Muscle layer of duodenum (tissue), 2 donors: ENCODE data around the gene RGS19.
A peak's percentile ranks its signal among the peaks of the same experiment; 100 is the strongest.

ENCODE experiments used
- H3K27ac ChIP-seq: one replicate; pipeline ENCODE4 v1.7.0; 2013; ENCODE audit warnings: mild to moderate bottlenecking, low read length
- H3K27me3 ChIP-seq: one replicate; pipeline ENCODE4 v1.7.0; 2013; ENCODE audit warnings: low read depth, mild to moderate bottlenecking, control low read depth, low read length
- H3K36me3 ChIP-seq, 2 donors: one replicate each; pipeline ENCODE4 v1.7.0; 2013; ENCODE audit warnings: low read length in 2 of 2, control low read depth in 1 of 2, mild to moderate bottlenecking in 1 of 2; ENCODE audit not compliant: insufficient read depth in 2 of 2, control insufficient read depth in 1 of 2
- H3K4me1 ChIP-seq, 2 donors: one replicate each; pipeline ENCODE4 v1.7.0; 2013; ENCODE audit warnings: low read length in 2 of 2, mild to moderate bottlenecking in 2 of 2, control low read depth in 1 of 2, moderate library complexity in 1 of 2; ENCODE audit not compliant: insufficient read depth in 2 of 2, control insufficient read depth in 1 of 2
- H3K4me3 ChIP-seq, 2 donors: one replicate each; pipeline ENCODE4 v1.7.0; 2013; ENCODE audit warnings: low read length in 2 of 2, low read depth in 1 of 2, mild to moderate bottlenecking in 1 of 2
- H3K9me3 ChIP-seq, 2 donors: one replicate each; pipeline ENCODE4 v1.7.0; 2013; ENCODE audit warnings: low read length in 2 of 2, control low read depth in 1 of 2, mild to moderate bottlenecking in 1 of 2; ENCODE audit not compliant: control insufficient read depth in 1 of 2
- donor health status: healthy.

RGS19 gene

DNA sequence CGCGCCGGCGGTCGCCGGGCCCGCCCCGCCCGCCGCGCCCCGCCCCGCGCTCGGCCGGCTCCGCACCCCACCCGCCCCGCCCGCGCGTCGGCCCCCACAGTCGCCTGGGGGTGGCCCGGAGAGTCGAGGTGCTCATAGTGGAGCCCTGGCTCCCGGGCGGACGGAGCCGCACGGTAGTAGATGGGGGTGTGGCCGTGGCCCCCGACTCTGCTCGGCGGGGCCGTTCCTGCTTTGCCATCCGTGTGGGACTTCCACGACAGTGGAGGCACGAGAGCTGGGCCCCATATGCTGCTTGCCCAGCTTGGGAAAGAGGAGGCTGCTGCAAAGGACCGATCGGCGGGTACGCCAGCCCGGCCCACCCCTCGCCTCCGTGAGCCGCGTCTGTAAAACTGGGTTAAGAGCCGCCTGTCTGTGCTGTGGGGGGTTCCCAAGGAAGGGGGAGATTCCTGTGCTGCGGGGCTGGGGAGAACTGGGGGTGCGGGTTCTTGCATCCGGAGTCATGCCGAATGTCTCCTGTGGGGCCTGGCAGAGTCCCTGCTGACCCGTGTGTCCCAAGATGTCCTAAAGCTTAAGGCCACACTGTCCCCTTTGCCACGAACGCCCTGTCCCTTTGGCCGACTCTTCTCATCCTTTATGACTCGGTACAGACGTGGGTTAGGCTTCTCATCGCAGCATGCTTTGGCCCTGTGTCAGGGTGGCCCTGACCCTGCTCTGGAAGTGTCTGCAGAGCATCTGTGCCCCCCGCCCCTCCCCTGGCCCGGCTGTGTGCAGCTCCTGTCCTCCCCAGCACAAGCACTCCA is 895 bp upstream of the RGS19 start, which contains the start of gene OPRL1:
OPRL1 (plus strand) TSS at position 70 of the 800 bp plus-strand sequence. CDS start 12,639 bp downstream, outside the sequence.
- Histone ChIP-seq H3K27ac (peak within 1 kb of the TSS; percentile 39), H3K9me3 (no peaks in the 10 kb centered on the region), H3K4me3 (peak within 1 kb of the TSS; percentile 57 to 82), H3K36me3 (no peaks in the 10 kb centered on the region), H3K4me1 (peaks cover 8 to 36% of the 10 kb centered on the region in 2 donors), H3K27me3 (peaks cover 13% of the 10 kb centered on the region)

DNA sequence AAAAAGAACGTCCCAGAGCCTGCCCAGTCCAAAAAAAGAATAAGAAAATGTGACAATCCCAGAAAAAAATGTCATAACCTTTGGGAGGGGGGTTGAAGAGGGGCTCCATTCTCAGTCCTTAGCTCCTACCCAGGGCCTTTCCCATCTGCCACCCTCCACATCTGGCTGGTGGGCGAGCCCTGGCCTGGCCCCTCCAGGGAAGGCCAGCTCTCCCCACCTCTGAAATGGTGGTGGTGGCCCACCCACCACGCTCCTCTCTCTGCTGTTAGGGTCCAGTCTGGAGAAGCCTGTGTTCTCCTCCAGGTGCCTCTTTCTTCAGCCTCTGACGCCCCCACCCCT is 415 bp downstream of the RGS19 start:
- Histone ChIP-seq H3K4me1 (peaks cover 8 to 27% of the 10 kb centered on the region in 2 donors), H3K9me3 (no peaks in the 10 kb centered on the region), H3K4me3 (peak overlapping the region; percentile 57 to 82), H3K27me3 (no peaks in the 10 kb centered on the region), H3K27ac (peak overlapping the region; percentile 39), H3K36me3 (peaks cover 0 to 7% of the 10 kb centered on the region in 2 donors)

DNA sequence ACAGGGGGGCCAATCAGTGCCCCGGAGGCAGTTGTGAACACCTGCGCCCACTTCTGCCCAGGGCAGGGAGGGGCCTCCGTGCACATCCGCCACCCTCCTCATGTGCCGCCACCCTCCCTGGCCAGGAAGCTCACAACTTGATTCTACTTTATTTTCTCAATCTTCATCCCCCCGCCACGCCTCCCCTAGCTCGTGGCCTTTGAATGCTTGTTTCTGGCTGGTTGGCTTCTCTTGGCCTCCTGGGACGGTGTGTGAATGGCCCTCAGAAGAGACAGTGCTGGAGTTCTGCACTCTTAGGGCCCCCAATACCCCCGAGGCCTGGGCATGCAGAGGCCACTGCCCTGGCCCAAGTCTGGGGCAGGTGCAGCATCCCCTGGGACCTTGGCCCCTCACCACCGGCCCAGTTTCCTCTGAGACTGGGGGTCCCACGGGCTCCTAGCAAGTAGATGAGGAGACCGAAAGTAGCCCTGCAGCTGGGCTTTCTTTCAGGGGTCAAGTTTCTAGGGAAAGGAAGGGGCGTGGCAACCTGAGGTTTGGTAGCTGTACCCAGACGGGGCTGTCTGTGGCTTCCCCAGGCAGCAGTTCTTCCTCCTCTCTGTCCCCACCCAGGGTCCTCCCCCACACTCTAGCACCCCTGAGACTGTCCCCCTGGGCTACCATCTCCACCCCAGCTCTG is 1.3 kb downstream of the RGS19 start:
- Histone ChIP-seq H3K4me1 (peaks cover 8 to 20% of the 10 kb centered on the region in 2 donors), H3K27ac (no peak overlapping the region), H3K27me3 (no peaks in the 10 kb centered on the region), H3K9me3 (no peaks in the 10 kb centered on the region), H3K4me3 (peak overlapping the region; percentile 57 to 82), H3K36me3 (peaks cover 0 to 14% of the 10 kb centered on the region in 2 donors)

DNA sequence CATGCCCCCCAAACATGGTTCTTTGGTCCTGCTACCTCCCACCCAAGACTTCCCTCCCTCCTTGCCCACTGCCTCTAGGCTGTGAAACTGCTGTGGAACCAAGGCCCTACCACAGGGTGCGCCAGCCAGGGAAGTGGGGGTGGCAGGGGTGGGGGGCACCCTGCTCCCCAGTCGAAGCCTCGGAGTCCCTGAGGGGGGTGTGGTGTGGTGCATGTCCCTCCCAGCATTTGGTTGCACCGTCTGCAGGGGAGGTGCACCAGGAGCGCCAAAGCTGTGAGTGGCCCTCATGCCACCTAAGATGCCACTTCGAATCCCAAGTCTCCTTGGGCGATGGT is 1.8 kb downstream of the RGS19 start:
- H3K4me3 ChIP-seq, result peak overlapping the region; percentile 26 to 82
- H3K9me3 ChIP-seq, result no peaks in the 10 kb centered on the region
- H3K36me3 ChIP-seq, result peaks cover 0 to 18% of the 10 kb centered on the region in 2 donors
- H3K27me3 ChIP-seq, result no peaks in the 10 kb centered on the region
- H3K27ac ChIP-seq, result no peak overlapping the region
- peaks cover 8 to 16% of the 10 kb centered on the region in 2 donors for H3K4me1 ChIP-seq

DNA sequence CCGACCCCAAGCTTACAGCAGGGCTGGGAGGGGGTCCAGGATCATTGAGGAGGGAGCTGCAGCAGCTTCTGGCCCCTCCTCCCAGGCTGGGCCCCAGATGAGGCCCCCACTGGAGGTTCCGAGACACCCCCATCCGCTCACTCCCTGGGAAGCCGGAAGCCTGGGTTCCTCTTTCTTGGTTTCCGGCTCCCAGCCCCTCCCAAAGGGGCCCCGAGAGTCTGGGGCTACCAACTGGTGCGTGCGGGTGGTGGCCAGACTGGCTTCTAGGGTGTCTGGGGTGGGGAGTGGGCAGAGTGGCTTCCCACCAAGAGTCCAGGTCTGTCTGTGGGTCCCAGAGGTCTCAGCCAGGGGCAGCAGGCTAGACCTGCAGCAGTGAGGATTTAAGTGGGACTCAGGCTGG is 2.2 kb downstream of the RGS19 start:
- Histone ChIP-seq H3K4me3 (peak overlapping the region; percentile 26 to 82), H3K4me1 (peaks cover 8 to 13% of the 10 kb centered on the region in 2 donors), H3K27ac (no peak overlapping the region)

DNA sequence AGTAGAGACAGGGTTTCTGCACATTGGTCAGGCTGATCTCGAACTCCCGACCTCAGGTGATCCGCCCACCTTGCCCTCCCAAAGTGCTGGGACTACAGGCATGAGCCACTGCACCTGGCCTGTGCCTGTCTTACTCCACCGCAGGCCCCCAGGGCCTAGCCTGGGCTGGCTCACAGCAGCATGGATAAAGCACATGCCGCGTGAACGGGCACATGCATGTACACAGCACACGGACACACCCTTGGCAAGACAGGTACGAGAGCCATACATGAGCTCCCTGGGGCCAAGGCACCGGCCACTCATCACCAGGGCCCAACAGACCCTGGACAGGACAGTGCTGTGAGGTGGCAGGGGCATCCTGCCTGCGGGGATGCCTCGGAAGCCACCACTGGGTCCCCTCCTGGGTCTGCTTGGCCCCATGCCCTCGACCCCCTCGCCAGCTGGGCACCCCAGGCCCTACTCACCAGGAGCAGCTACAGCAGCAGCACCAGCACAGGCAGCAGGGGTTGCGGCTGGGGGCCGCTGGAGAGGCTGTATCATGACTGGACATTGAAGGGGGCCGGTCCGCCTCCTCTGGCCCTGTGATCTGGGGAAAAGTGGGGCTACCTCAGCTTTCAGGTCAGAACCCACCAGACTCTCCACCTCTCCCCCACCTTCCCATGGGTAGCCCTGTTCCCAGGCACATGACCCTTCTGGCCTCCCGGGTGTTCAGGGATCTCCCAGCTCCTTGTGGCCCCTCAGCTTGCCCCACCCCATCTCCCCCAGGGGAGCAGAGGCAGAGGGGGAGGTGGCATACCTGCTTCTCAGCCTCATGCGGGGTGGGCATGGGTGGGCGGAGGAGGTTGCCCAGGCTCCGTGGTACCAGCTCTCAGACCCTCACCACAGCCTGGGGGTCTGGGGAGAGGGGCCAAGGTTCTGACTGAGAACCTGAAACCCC is 3.0 kb downstream of the RGS19 start:
- no peaks in the 10 kb centered on the region for H3K27me3 ChIP-seq
- peaks cover 0 to 29% of the 10 kb centered on the region in 2 donors for H3K36me3 ChIP-seq
- H3K9me3 ChIP-seq, result no peaks in the 10 kb centered on the region
- H3K4me1 ChIP-seq, result peaks cover 8 to 10% of the 10 kb centered on the region in 2 donors
- no peak overlapping the region for H3K27ac ChIP-seq
- peak overlapping the region in 1 of 2 donors; percentile 82 for H3K4me3 ChIP-seq

More for the DNA sequence above, 2.2 kb downstream of the RGS19 start:
- Histone ChIP-seq H3K36me3 (peaks cover 0 to 22% of the 10 kb centered on the region in 2 donors), H3K9me3 (no peaks in the 10 kb centered on the region), H3K27me3 (no peaks in the 10 kb centered on the region)

DNA sequence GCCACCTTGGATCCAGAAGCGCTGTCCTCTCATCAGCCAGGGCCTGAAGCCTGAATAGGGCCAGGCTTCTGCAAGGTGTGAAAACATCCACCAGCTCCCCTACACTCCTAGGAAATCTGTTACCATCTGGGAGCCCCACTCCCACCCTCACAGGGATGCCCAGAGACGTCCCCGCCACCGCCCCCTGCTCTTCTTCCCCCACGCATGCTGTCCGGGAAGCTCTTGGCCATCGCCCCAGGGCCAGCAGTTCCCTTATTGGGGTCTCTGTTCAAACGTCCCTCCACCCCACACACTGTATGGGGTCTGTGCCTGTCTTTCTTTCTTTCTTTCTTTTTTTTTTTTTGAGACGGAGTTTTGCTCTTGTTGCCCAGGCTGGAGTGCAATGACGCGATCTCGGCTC is 3.8 kb downstream of the RGS19 start:
- no peak overlapping the region for H3K4me3 ChIP-seq
- H3K27ac ChIP-seq, result no peak overlapping the region
- H3K36me3 ChIP-seq, result peaks cover 0 to 29% of the 10 kb centered on the region in 2 donors
- H3K4me1 ChIP-seq, result peaks cover 8 to 10% of the 10 kb centered on the region in 2 donors
- no peaks in the 10 kb centered on the region for H3K27me3 ChIP-seq
- H3K9me3 ChIP-seq, result no peaks in the 10 kb centered on the region

DNA sequence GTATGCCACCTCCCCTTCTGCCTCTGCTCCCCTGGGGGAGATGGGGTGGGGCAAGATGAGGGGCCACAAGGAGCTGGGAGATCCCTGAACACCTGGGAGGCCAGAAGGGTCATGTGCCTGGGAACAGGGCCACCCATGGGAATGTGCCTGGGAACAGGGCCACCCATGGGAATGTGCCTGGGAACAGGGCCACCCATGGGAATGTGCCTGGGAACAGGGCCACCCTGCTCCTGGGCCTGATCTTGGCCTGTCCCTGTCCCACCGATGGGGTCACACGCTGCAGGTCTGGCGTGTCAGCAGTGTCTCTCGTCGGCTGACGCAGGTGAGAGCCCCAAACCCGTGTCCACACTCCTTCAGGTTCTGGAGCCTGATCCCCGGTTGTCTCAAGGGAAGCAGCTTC is 4.4 kb downstream of the RGS19 start:
- Histone ChIP-seq H3K27ac (no peak overlapping the region), H3K9me3 (no peaks in the 10 kb centered on the region), H3K4me3 (no peak overlapping the region), H3K27me3 (no peaks in the 10 kb centered on the region), H3K36me3 (peaks cover 0 to 29% of the 10 kb centered on the region in 2 donors), H3K4me1 (peaks cover 8 to 10% of the 10 kb centered on the region in 2 donors)

DNA sequence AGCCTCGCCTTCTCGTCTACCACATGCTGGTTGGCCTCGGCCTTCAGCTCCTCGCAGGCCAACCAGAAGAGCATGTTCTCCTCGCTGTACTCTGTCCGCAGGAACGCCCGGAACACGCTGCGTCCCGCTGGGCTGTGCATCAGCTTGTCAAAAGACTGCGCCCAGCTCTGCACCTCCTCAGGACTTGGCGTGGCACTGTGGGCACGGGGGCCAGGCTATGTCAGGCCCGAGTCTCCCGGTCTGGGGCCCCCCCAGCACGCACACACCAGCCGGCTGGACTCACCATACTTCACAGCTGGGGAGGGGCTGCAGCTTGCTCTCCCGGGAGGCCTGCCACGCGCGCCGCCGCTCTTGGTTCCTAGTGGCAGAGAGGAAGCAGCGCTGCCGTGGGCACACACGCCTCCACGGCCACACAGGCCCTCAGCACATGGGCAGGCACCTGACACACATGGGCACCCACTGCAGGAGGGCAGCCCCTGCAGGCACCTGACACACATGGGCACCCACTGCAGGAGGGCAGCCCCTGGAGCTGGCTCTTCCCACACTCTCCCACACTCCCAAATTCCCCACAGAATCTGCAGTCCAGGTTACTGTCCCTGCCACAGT is 5.0 kb downstream of the RGS19 start:
- Histone ChIP-seq H3K27me3 (no peaks in the 10 kb centered on the region), H3K36me3 (peaks cover 0 to 29% of the 10 kb centered on the region in 2 donors), H3K4me3 (no peak overlapping the region), H3K4me1 (peaks cover 8 to 9% of the 10 kb centered on the region in 2 donors), H3K9me3 (no peaks in the 10 kb centered on the region), H3K27ac (no peak overlapping the region)

DNA sequence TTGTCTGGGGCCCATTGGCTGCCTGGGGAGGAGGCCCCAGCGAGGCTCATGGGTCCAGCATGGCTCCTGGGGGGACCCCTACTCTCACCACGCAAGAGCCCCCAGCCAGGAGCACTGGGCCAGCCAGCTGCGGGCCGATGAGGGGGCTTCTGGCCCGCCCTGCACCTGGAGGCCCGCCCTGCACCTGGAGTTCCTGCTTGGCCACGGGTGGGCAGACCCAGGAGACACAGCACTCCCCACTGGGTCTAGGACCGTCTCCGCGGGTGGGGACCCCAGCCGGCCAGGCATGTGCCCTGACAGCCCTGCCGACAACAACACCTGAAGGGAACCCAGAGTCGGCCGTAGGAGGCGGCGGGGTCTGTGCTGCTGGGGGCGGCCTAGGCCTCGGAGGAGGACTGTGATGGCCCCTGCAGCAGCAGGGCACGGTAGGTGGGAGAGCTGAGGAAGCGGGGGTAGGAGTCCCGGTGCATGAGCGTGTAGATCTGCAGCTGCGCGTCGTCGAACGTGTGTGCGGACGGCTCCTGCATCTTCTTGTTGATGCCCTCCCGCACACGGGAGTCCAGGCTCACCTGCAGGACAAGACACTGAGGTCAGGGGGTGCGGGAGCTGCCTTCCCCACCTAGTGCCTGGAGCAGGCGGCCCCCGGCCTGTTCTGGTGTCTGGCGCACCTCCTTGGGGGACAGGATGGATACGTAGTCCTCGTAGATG is 5.7 kb downstream of the RGS19 start:
- Histone ChIP-seq H3K27me3 (no peaks in the 10 kb centered on the region), H3K4me1 (peaks cover 2% of the 10 kb centered on the region in 2 donors), H3K9me3 (no peaks in the 10 kb centered on the region), H3K27ac (no peak overlapping the region), H3K36me3 (peaks cover 0 to 29% of the 10 kb centered on the region in 2 donors), H3K4me3 (no peak overlapping the region)
